Stomach (tissue), 9 donors: Measurements from ENCODE around the gene SEMA4B. TPM values are rescaled to one million over a fixed set of nuclear protein-coding genes. Genes with fewer than 3 reads are reported as not detected.

ENCODE experiments used
- DNase-seq, 2 donors: peaks; one replicate each; pipeline versions ENCODE4 v3.0.0 to v3.0.0-alpha.2; 2013 to 2019
- H3K27ac ChIP-seq, 5 donors: fragments of 200-600 bp in 4 of 5; sonication (generic) in 4 of 5; one replicate each; pipeline ENCODE4 v1.5.1; 2013 to 2019; ENCODE audit warnings: mild to moderate bottlenecking in 1 of 5, moderate library complexity in 1 of 5
- H3K27me3 ChIP-seq, 3 donors: fragments of 200-600 bp; sonication (generic); one replicate each; pipeline ENCODE4 v1.5.1; 2017 to 2019; ENCODE audit warnings: mixed run types in 1 of 3
- H3K36me3 ChIP-seq, 4 donors: fragments of 200-600 bp; sonication (generic); 1 replicate in 3 of 4; 2 replicates in 1 of 4; pipeline ENCODE4 v1.5.1; 2016 to 2019
- H3K4me1 ChIP-seq, 4 donors: fragments of 200-600 bp; sonication (generic); one replicate each; pipeline ENCODE4 v1.5.1; 2016 to 2019
- H3K4me3 ChIP-seq, 4 donors: fragments of 200-600 bp; sonication (generic) in 3 of 4; one replicate each; pipeline ENCODE4 v1.5.1; 2016 to 2019; ENCODE audit warnings: mild to moderate bottlenecking in 1 of 4
- H3K9me3 ChIP-seq, 4 donors: fragments of 200-600 bp; sonication (generic); one replicate each; pipeline ENCODE4 v1.5.1; 2016 to 2019
- EP300 ChIP-seq: sonication (generic); formaldehyde crosslinking; IDR thresholded peaks from one replicate; pipeline ENCODE4 v1.6.1; 2017; ENCODE audit warnings: antibody characterized with exemption
- POLR2A ChIP-seq, 4 donors: fragments of 450-650 bp; IDR thresholded peaks; one replicate each; pipeline ENCODE4 v1.6.1; 2016; ENCODE audit warnings: antibody characterized with exemption in 4 of 4, control low read depth in 2 of 4, mild to moderate bottlenecking in 1 of 4, moderate library complexity in 1 of 4
- POLR2AphosphoS5 ChIP-seq, 3 donors: sonication (generic); formaldehyde crosslinking; IDR thresholded peaks; one replicate each; pipeline ENCODE4 v1.6.1; 2016; ENCODE audit warnings: antibody characterized with exemption in 3 of 3
- WGBS, 5 donors: extraction: QIAGEN DNeasy Blood & Tissue Kit in 3 of 5; methylation state at CpG; one replicate each; pipeline versions ENCODE4 v1.1.5 to v1.1.7; 2013 to 2018; 5-methylcytosine and 5-hydroxymethylcytosine counted together
- intact Hi-C: fragments of 100-400 bp; cut with DNase I; formaldehyde crosslinking; loops from one replicate; pipeline ENCODE4 v1.15.1; 2023; ENCODE audit warnings: low total_unique reads
- polyA plus RNA-seq, 3 donors: library from polyadenylated mRNA; stranded (reverse); fragments of 200-250 nt; gene quantifications; one replicate each; pipeline ENCODE4 v1.2.3, GENCODE V29; 2013
- total RNA-seq, 5 donors: library from RNA; depleted of rRNA; stranded (reverse); fragments of >200 nt; gene quantifications; one replicate each; pipeline versions ENCODE4 v1.1.0 to v1.2.3, GENCODE V29; 2014 to 2016
- TF ChIP-seq, protein P1 (sequence below), 7 experiments: fragments of 450-650 bp in 4 of 7; fragments of 200-600 bp in 3 of 7; sonication (generic) in 3 of 7; IDR thresholded peaks; one replicate each; pipeline ENCODE4 v1.5.1; 2016 to 2019; ENCODE audit warnings: antibody characterized with exemption in 7 of 7, control low read depth in 2 of 7, mild to moderate bottlenecking in 1 of 7
- donor health status: healthy with polysubstance abuse.
- donor health status: Bipolar disorder and iron deficiency.
- donor health status: healthy.

SEMA4B gene
- total and polyA plus RNA-seq, 8 donors: 11.3 to 199 (median 53.2) TPM

DNA sequence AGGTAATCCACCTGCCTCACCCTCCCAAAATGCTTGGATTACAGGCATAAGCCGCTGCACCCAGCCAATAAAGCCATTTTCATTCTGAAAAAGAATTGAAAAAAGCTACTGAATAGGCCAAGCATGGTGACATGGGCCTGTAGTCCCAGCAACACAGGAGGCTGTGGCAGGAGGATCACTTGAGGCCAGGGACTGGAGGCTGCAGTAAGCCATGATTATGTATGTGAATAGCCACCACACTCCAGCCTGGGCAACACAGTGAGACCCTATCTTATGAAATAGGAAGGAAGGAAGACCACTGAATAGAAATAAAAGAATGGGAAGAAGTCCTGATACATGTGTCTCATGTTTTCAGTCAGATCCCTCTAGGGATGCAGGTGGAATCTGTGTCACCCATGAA is 36.0 kb upstream of the SEMA4B start:
- peak overlapping the region; percentile 67 to 89 (median 76) for H3K27ac ChIP-seq
- TF ChIP-seq, protein P1, sequence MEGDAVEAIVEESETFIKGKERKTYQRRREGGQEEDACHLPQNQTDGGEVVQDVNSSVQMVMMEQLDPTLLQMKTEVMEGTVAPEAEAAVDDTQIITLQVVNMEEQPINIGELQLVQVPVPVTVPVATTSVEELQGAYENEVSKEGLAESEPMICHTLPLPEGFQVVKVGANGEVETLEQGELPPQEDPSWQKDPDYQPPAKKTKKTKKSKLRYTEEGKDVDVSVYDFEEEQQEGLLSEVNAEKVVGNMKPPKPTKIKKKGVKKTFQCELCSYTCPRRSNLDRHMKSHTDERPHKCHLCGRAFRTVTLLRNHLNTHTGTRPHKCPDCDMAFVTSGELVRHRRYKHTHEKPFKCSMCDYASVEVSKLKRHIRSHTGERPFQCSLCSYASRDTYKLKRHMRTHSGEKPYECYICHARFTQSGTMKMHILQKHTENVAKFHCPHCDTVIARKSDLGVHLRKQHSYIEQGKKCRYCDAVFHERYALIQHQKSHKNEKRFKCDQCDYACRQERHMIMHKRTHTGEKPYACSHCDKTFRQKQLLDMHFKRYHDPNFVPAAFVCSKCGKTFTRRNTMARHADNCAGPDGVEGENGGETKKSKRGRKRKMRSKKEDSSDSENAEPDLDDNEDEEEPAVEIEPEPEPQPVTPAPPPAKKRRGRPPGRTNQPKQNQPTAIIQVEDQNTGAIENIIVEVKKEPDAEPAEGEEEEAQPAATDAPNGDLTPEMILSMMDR (IDR thresholded peaks at IDR 0.05): no peak
- TF ChIP-seq POLR2AphosphoS5 (IDR thresholded peaks at IDR 0.05) (no peak), EP300 (no peak), POLR2A (IDR thresholded peaks at IDR 0.05) (no peak)
- no peaks in the 10 kb centered on the region for H3K9me3 ChIP-seq
- H3K27me3 ChIP-seq: no peaks in the 10 kb centered on the region
- H3K36me3 ChIP-seq: no peaks in the 10 kb centered on the region
- H3K4me1 ChIP-seq: peaks cover 19 to 37% (median 26%) of the 10 kb centered on the region in 4 donors
- WGBS, 5 donors: 75 to 100% (median 100%) methylated on average over 1 of the region's 1 CpG
- DNase-seq: no peak
- no peak overlapping the region for H3K4me3 ChIP-seq
- intact Hi-C loops: no loop called here

DNA sequence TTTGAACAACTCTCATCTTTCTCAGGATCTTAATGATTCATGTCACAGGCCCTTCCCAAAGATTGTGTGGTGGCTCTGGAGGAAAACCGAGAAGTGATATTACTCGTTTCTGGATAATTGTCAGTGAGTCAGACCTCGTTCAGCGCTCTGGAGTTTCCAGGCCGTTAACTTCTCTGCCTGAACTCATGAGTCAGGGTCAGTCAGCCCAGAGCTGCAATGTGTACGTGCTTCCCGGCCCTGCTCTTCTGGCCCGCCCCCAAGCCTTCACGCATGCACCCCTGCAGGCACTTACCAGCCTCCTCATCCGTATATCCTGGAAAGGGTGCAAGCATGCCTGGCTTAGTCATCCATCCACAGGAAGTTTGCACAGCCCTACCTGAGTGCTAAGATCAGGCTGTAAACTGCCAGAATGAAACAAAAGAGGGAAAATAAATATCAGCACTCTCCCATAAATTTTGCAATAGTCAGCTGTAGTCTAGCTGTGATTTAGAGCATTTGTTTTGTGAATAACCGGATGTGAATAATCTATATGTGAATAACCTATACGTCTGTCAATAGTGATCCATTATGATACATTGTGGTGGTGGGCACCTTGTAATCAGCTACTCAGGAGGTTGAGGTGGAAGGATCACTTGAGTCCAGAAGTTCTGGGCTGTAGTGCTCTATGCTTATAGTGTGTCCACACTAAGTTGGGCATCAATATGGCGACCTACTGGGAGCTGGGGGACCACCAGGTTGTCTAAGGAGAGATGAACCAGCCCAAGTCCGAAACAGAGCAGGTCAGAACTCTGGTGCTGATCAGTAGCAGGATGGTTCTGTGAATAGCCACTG is 35.3 kb upstream of the SEMA4B start:
- intact Hi-C loops: no loop called here
- H3K9me3 ChIP-seq: no peaks in the 10 kb centered on the region

DNA sequence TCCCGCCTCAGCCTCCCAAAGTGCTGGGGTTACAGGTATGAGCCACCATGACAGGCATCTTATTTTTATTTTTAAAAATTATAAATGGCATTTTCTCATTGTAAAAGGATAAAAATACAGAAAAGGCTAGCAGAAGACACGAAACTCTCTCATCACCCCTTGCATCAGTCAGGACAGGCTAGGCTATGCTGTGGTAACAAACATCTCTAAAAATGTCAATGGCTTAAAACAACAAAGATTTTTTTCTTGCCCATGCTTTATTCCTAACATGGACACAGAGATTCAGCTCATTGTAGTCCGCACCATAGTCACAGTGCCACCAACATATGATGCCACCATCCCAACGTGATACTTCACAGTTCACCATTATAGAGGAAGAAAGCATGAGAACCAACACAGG is 34.0 kb upstream of the SEMA4B start:
- intact Hi-C loops: no loop called here
- no peak for DNase-seq
- Histone ChIP-seq H3K27me3 (no peaks in the 10 kb centered on the region), H3K36me3 (no peaks in the 10 kb centered on the region), H3K4me3 (no peak overlapping the region), H3K9me3 (no peaks in the 10 kb centered on the region), H3K27ac (peak overlapping the region in 1 of 5 donors; percentile 85), H3K4me1 (peaks cover 7 to 20% (median 12%) of the 10 kb centered on the region in 4 donors)
- no peak for TF ChIP-seq POLR2A (IDR thresholded peaks at IDR 0.05)
- TF ChIP-seq, protein P1 (IDR thresholded peaks at IDR 0.05): no peak
- no peak for TF ChIP-seq POLR2AphosphoS5 (IDR thresholded peaks at IDR 0.05)
- TF ChIP-seq EP300: no peak
- WGBS, 5 donors: 92 to 96% (median 95%) methylated on average over 4 of the region's 4 CpGs

More for the DNA sequence above, 35.3 kb upstream of the SEMA4B start:
- peak; percentile 87 to 94 for DNase-seq
- Histone ChIP-seq H3K27me3 (no peaks in the 10 kb centered on the region), H3K36me3 (no peaks in the 10 kb centered on the region), H3K4me1 (peaks cover 11 to 30% (median 20%) of the 10 kb centered on the region in 4 donors), H3K27ac (peak overlapping the region; percentile 67 to 89 (median 76)), H3K4me3 (no peak overlapping the region)
- peak in 2 of 3 donors; percentile 67 to 92 for TF ChIP-seq POLR2AphosphoS5 (IDR thresholded peaks at IDR 0.05)
- TF ChIP-seq POLR2A (IDR thresholded peaks at IDR 0.05): no peak
- WGBS, 5 donors: 21 to 28% (median 23%) methylated on average over 11 to 14 of the region's 14 CpGs

DNA sequence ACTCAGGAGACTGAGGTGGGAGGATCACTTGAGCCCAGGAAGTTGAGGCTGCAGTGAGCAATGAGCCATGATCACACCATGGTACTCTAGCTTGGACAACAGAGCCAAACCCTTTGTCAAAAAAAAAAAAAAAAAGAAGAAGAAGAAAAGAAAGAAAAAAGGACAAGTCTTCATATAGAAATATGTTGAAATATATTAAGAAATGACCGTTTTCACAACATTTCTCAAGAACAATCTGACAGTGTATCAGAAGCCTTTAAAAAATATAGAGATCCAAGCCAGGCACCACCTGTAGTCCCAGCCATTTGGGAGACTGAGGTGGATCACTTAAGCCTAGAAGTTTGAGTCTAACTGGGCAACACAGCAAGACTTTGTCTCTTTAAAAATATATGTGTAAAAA is 29.5 kb upstream of the SEMA4B start:
- no peak overlapping the region for H3K4me3 ChIP-seq
- 74 to 90% (median 79%) methylated on average over 1 of the region's 1 CpG for WGBS, 5 donors
- H3K27me3 ChIP-seq: no peaks in the 10 kb centered on the region
- no peak overlapping the region for H3K27ac ChIP-seq
- no peak for DNase-seq
- intact Hi-C loops: no loop called here
- H3K4me1 ChIP-seq: peaks cover 14 to 26% (median 19%) of the 10 kb centered on the region in 4 donors
- no peaks in the 10 kb centered on the region for H3K36me3 ChIP-seq
- H3K9me3 ChIP-seq: no peaks in the 10 kb centered on the region
- TF ChIP-seq POLR2AphosphoS5 (IDR thresholded peaks at IDR 0.05) (no peak), EP300 (no peak), POLR2A (IDR thresholded peaks at IDR 0.05) (no peak)
- TF ChIP-seq, protein P1 (IDR thresholded peaks at IDR 0.05): no peak

DNA sequence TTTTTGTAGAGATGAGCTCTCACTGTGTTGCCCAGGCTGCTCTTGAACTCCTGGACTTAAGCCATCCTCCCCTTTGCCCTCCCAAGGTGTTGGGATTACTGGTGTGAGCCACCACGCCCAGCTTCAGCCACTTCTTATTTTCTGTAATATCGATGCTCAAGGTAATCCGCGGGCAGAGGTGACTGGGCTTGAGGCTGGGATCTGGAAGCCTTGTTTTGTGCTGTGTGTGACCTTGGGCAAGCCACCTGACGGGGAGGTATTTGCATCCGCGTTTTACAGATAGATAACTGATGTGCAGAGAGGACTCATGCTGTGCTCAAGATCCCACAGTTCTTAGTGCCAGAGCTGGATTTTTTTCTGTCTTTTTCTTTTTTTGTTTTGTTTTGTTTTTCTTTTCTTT is 27.8 kb upstream of the SEMA4B start:
- no peaks in the 10 kb centered on the region for H3K36me3 ChIP-seq
- TF ChIP-seq, protein P1 (IDR thresholded peaks at IDR 0.05): no peak
- TF ChIP-seq POLR2AphosphoS5 (IDR thresholded peaks at IDR 0.05) (no peak), EP300 (no peak), POLR2A (IDR thresholded peaks at IDR 0.05) (no peak)
- H3K4me3 ChIP-seq: no peak overlapping the region
- H3K4me1 ChIP-seq: peaks cover 14 to 26% (median 19%) of the 10 kb centered on the region in 4 donors
- H3K9me3 ChIP-seq: no peaks in the 10 kb centered on the region
- no peaks in the 10 kb centered on the region for H3K27me3 ChIP-seq
- 56 to 75% (median 69%) methylated on average over 7 of the region's 7 CpGs for WGBS, 5 donors
- DNase-seq: peak in 1 of 2 donors; percentile 12
- intact Hi-C loops: no loop called here
- H3K27ac ChIP-seq: peak overlapping the region in 2 of 5 donors; percentile 83 to 88
